Bronchial epithelial cell (primary cell): ENCODE data around the gene PAK1. TPM values are rescaled to one million over a fixed set of nuclear protein-coding genes. Genes with fewer than 3 reads are reported as not detected.
A peak's percentile ranks its signal among the peaks of the same experiment; 100 is the strongest.

Experiments
- DNase-seq: peaks from one replicate; pipeline ENCODE4 v3.0.0-alpha.2; 2010; ENCODE audit warnings: low read depth
- FAIRE-seq: peaks from 2 replicates; lab custom pipeline; 2011; peaks lifted over from hg19 to GRCh38; lab: Jason Lieb, UNC
- H3K27me3 ChIP-seq: 2 replicates; pipeline ENCODE4 v1.5.1; 2011; ENCODE audit warnings: low read length; ENCODE audit not compliant: control insufficient read depth, insufficient read depth
- H3K36me3 ChIP-seq: 2 replicates; pipeline ENCODE4 v1.5.1; 2011; ENCODE audit warnings: low read length; ENCODE audit not compliant: control insufficient read depth, insufficient read depth
- H3K4me3 ChIP-seq: 2 replicates; pipeline ENCODE4 v1.5.1; 2011; ENCODE audit warnings: mild to moderate bottlenecking, low read depth, low read length, control low read depth
- CTCF ChIP-seq: IDR thresholded peaks from 2 replicates; pipeline ENCODE4 v1.5.1; 2011; ENCODE audit warnings: mild to moderate bottlenecking, moderate library complexity, low read length, control low read depth, inconsistent platforms; ENCODE audit not compliant: insufficient read depth, severe bottlenecking
- total RNA-seq: library from RNA; depleted of rRNA; stranded (reverse); fragments of >200 nt; gene quantifications from 2 replicates; pipeline ENCODE4 v1.2.1, GENCODE V29; 2014

The PAK1 gene
- total RNA-seq, 1 donor from 2014 or later: 35.8 TPM

- DNase-seq (no peak), FAIRE-seq (no peak)
- Histone ChIP-seq H3K36me3 (no peaks in the 10 kb centered on the region), H3K27me3 (no peaks in the 10 kb centered on the region), H3K4me3 (no peak overlapping the region)
- TF ChIP-seq CTCF: no peak
Observed at GRCh38 chr11:77517226-77517625, 43.3 kb upstream of the PAK1 start.

DNA sequence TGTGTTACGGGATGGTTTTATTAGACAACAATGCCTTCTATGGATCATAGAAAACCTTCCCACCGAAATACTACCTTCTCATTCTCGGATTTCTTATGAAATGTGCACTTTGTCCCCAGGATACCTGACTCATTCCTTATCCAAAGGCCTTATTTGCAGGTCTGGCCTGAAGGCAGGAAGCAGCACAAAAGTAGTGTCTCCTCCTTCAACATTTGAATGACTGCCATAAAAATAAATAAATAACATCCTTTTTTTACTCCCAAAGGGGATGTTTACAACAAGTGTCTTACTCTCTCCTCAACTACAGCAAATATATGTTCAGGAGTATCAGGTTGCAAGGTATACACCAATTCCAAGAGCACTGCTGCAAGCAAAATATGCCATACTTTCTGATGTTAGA lies 41.6 kb upstream of the PAK1 start:
- TF ChIP-seq CTCF: no peak
- Histone ChIP-seq H3K4me3 (no peak overlapping the region), H3K36me3 (no peaks in the 10 kb centered on the region), H3K27me3 (no peaks in the 10 kb centered on the region)
- peak; percentile 47 for DNase-seq
- no peak for FAIRE-seq

DNA sequence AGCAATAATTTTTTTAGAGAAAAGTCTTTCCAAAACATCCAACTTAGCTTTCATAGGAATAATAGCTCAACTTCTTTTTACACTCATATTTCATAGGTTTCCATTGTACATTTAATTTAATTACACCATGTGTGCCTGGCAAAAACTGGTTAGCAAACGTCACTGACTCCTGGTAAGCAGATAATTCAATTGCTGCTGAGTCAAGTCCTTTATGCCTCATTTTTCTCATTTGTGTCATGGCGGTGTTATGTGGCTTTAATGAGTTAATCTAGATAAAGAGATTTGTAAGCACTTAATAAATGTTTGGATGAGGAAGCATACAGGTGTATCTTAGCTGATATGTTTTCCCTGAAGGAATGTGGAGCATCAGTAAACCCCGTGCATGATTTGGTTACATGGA lies 41.2 kb upstream of the PAK1 start:
- DNase-seq: peak; percentile 52
- Histone ChIP-seq H3K36me3 (no peaks in the 10 kb centered on the region), H3K27me3 (no peaks in the 10 kb centered on the region), H3K4me3 (no peak overlapping the region)
- FAIRE-seq: no peak
- no peak for TF ChIP-seq CTCF

DNA sequence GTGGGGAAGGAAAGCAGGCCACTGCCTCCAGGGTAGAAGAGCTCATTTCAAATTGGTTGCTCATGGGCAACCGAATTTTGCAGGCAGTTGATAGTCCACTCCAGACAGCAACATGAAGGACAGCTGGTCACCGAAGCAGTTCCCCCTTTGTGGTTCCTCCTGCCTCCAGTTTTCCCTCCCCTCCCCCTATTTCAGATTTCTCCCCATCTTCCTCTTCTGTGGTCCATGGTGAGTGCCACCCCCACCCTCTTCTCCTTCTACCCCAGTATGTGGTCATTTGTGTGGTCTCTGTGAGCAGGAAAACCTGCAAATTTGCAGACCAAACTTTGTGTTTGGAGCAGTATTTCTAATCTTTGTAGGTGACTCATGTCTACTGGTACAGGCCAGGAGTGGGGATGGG lies 38.2 kb upstream of the PAK1 start:
- FAIRE-seq: no peak

GRCh38 chr11:77510851-77511250 lies 37.0 kb upstream of the PAK1 start:
- no peak for TF ChIP-seq CTCF
- Histone ChIP-seq H3K36me3 (no peaks in the 10 kb centered on the region), H3K4me3 (no peak overlapping the region), H3K27me3 (no peaks in the 10 kb centered on the region)
- no peak for FAIRE-seq
- DNase-seq: no peak

More for the DNA sequence above, 38.2 kb upstream of the PAK1 start:
- Histone ChIP-seq H3K27me3 (no peaks in the 10 kb centered on the region), H3K4me3 (no peak overlapping the region), H3K36me3 (no peaks in the 10 kb centered on the region)
- no peak for DNase-seq
- no peak for TF ChIP-seq CTCF

GRCh38 chr11:77510095-77510494 lies 36.2 kb upstream of the PAK1 start:
- no peaks in the 10 kb centered on the region for H3K27me3 ChIP-seq
- FAIRE-seq (peak; percentile 36), DNase-seq (peak; percentile 97)
- no peak for TF ChIP-seq CTCF
- no peaks in the 10 kb centered on the region for H3K36me3 ChIP-seq
- H3K4me3 ChIP-seq: no peak overlapping the region
